Right lobe of liver (tissue), 4 donors: ENCODE data around the gene C11orf97.

Source experiments
- CTCF ChIP-seq, 4 donors: fragments of 200-600 bp in 3 of 4; fragments of 450-650 bp in 1 of 4; IDR thresholded peaks; one replicate each; pipeline versions ENCODE4 v1.5.1 to v1.8.0; 2016 to 2022; ENCODE audit warnings: antibody characterized with exemption in 4 of 4, mild to moderate bottlenecking in 2 of 4
- POLR2A ChIP-seq: fragments of 450-650 bp; IDR thresholded peaks from one replicate; pipeline ENCODE4 v1.6.1; 2017; ENCODE audit warnings: antibody characterized with exemption, mild to moderate bottlenecking
- donor health status: DM: no; HTN: no; CAD: no.
- donor health status: DM: no; HTN: no; CAD: no.
- donor health status: DM: no; HTN: yes; CAD: no.

GRCh38 chr11:94546162-94546470 lies 33.9 kb downstream of the C11orf97 start:
- TF ChIP-seq CTCF (IDR thresholded peaks at IDR 0.05) (no peak), POLR2A (no peak)
